BE2C (cell line): Measurements from ENCODE around the gene RAB27B.
"Not testable (repeated sequence)": the region's sequence is repeated elsewhere in the genome, so short reads cannot be mapped to it uniquely, and the experiment has no call there.

Source experiments
- DNase-seq: peaks from one replicate; pipeline ENCODE4 v3.0.0-alpha.2; 2020
- H3K27me3 ChIP-seq: fragments of 250-450 bp; sonication (Bioruptor Pico); 2 replicates; pipeline ENCODE4 v1.5.1; 2020; ENCODE audit warnings: mild to moderate bottlenecking
- H3K36me3 ChIP-seq: fragments of 250-450 bp; sonication (Bioruptor Pico); 2 replicates; pipeline ENCODE4 v1.5.1; 2020; ENCODE audit warnings: mild to moderate bottlenecking
- H3K4me1 ChIP-seq: fragments of 250-450 bp; sonication (Bioruptor Pico); 2 replicates; pipeline ENCODE4 v1.5.1; 2020
- H3K4me3 ChIP-seq: 2 replicates; pipeline ENCODE4 v1.5.1; 2011; ENCODE audit warnings: low read depth, low read length
- H3K9me3 ChIP-seq: fragments of 250-450 bp; sonication (Bioruptor Pico); 2 replicates; pipeline ENCODE4 v1.5.1; 2020
- TF ChIP-seq, protein P1 (sequence below): IDR thresholded peaks from 2 replicates; pipeline ENCODE4 v1.5.1; 2012; ENCODE audit warnings: mild to moderate bottlenecking, low read depth, low read length

RAB27B gene

DNA sequence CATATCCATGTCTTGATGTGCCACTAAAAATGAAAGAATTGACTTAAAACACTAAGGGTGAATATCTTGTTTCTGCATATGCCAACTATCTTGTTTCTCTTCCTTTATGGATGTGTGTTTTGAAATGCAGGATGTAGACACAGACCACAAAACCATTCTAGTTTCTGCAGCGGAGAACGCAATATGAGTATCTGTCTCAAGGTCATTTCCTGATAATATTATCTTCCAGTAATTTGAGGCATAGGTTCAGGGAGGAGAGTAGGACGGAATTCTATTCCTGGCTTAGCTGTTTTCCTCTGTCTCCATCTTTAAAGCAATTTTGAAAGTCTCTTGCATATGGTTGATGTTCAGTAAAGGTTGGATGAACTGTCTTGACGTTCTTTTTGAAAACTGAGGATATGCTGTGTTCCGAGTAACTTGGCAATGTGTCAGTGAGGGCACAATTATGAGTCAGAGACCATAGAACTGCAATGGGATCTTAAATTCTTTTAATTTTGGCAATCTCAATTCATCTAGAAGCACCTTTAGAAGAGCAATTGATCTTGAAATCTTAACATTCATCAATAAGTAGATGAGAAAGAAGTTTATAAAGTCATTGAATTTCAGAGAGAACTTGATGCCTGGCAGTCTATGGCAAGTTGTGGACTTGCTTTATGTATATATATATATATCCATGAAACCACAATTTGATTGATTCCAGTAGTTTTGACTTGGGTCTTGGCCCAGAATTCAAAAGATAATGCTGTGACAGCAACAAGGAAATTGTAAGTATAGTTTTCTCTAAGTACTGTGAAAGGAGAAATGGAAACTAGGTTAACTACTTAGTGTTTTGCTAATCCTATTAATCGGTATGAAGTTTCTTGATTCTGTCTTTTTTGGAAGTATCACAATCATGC lies 24.8 kb downstream of the RAB27B start:
- no peak for DNase-seq
- Histone ChIP-seq H3K36me3 (no peaks in the 10 kb centered on the region), H3K4me1 (no peaks in the 10 kb centered on the region), H3K4me3 (no peak overlapping the region), H3K9me3 (no peaks in the 10 kb centered on the region), H3K27me3 (no peaks in the 10 kb centered on the region)
- TF ChIP-seq, protein P1, sequence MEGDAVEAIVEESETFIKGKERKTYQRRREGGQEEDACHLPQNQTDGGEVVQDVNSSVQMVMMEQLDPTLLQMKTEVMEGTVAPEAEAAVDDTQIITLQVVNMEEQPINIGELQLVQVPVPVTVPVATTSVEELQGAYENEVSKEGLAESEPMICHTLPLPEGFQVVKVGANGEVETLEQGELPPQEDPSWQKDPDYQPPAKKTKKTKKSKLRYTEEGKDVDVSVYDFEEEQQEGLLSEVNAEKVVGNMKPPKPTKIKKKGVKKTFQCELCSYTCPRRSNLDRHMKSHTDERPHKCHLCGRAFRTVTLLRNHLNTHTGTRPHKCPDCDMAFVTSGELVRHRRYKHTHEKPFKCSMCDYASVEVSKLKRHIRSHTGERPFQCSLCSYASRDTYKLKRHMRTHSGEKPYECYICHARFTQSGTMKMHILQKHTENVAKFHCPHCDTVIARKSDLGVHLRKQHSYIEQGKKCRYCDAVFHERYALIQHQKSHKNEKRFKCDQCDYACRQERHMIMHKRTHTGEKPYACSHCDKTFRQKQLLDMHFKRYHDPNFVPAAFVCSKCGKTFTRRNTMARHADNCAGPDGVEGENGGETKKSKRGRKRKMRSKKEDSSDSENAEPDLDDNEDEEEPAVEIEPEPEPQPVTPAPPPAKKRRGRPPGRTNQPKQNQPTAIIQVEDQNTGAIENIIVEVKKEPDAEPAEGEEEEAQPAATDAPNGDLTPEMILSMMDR, result no peak

DNA sequence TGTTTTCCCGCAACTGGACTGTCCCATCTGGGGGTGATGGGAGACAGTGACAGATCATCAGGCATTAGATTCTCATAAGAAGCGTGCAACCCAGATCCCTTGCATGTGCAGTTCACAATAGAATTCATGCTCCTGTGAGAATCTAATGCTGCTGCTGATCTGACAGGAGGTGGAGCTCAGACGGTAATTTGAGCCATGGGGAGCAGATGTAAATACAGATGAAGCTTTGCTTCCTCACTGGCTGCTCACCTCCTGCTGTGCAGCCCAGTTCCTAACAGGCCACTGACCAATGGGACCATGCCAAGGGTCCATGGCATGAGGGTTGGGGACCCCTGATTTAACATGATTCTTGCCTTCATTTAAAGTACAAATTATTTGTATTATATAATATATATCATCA lies 26.8 kb downstream of the RAB27B start:
- DNase-seq, H3K9me3 ChIP-seq, H3K27me3 ChIP-seq, H3K4me1 ChIP-seq, H3K36me3 ChIP-seq, H3K4me3 ChIP-seq: not testable (repeated sequence)

DNA sequence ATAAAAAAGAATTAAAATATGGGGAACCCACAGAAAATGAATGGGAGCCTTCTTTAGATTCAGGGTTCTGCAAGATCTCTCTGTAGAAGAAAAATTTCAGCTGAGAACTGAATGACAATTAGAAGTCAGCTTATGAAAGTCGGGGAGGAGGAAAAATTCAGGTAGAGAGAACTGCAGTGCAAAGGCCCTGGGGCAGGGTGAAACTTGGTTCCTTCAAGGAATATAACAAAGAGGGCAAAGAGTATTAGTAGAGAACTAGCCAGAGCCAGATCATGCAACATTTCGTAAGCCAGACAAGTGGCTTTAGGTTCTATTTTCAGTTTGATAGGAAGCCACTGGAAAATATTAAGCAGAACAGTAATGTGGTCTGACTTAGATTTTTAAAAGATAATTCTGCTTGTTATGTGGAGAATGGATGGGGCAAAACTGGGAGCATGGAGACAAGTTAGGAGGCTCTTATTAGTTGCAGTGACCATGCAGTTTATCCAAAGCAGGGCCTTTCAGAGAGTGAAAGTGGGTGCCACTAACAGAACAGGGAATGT lies 27.9 kb downstream of the RAB27B start:
- Histone ChIP-seq H3K36me3 (no peaks in the 10 kb centered on the region), H3K9me3 (no peaks in the 10 kb centered on the region), H3K4me3 (no peak overlapping the region), H3K4me1 (no peaks in the 10 kb centered on the region), H3K27me3 (no peaks in the 10 kb centered on the region)
- TF ChIP-seq, protein P1, result no peak
- DNase-seq, result no peak

DNA sequence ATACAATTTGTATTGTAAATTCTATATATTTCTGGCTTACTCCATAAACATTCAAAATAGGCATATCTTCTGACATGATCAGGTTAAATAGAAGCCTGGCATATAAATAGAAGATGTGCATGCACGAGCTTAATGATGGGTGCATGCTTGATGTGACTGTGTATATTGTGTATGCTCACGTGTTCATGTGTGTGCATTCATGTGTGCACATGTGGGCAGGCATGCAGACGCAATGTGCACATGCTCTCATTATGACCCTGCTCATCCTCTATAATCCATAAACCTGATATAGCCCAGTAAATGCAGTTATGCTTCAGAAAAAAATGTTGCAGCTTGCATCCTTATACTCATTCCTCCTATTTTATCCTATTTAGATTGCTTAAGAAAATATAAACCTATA lies 29.2 kb downstream of the RAB27B start:
- H3K4me1 ChIP-seq, result no peaks in the 10 kb centered on the region
- no peaks in the 10 kb centered on the region for H3K27me3 ChIP-seq
- TF ChIP-seq, protein P1, result no peak
- no peaks in the 10 kb centered on the region for H3K9me3 ChIP-seq
- H3K4me3 ChIP-seq, result no peak overlapping the region
- H3K36me3 ChIP-seq, result no peaks in the 10 kb centered on the region
- DNase-seq, result no peak

DNA sequence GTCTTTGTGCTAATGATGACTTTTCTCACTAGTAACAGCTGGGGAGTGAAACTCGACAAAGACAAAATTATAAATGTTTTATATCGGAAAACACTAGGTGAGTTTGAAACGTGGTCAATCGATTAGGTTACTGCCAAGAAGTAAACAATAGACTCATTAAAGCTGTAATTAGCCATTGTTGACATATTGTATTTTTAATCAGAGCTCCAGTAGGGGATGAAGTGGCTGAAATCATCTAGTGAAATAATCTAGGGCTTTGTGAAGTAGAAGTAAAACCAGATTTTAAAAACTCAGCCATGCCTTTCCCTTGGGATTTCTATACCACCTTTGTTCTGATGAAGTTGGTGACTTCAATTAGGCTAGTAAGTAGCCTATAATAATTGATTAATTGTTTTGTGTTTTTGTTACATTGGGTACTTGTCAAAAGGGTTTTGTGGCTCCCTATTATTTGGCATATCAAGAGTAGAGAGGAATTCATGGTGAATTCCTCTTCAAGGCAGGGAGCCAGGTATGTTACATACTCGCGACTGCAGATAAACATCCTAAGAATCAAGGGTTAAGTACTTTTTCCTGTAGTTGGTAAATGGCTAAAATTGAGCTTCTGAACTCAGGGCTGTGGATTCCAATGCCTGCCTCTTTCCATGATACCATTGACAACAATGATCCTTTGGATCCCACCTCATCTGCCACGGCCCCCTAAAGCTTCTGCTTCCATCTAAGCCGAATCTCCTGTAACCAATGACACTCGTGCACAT lies 31.6 kb downstream of the RAB27B start:
- TF ChIP-seq, protein P1, result no peak
- H3K9me3 ChIP-seq, result no peaks in the 10 kb centered on the region

DNA sequence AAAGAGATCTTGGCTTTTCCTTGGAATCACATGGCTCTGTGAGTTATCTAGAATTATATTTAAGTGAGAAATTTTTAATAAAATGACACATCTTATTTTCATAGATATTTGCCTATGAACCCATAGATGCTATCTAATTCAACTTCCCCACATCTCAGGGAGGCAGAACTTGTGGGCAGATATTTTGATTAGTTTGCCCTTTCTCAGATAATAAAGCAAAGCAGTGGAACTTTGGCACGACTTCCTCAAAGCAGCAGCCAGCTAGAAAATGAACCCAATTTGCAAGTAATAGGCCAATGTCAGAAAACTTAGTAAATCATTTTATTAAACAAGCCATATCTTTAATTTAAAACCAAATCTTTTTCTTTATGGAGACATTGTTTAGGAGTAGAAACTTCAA lies 32.7 kb downstream of the RAB27B start:
- H3K4me1 ChIP-seq, result no peaks in the 10 kb centered on the region
- H3K27me3 ChIP-seq, result no peaks in the 10 kb centered on the region
- H3K4me3 ChIP-seq, result no peak overlapping the region
- H3K9me3 ChIP-seq, result no peaks in the 10 kb centered on the region
- H3K36me3 ChIP-seq, result no peaks in the 10 kb centered on the region
- TF ChIP-seq, protein P1, result no peak
- no peak for DNase-seq

More for the DNA sequence above, 31.6 kb downstream of the RAB27B start:
- H3K4me1 ChIP-seq, result no peaks in the 10 kb centered on the region
- no peak overlapping the region for H3K4me3 ChIP-seq
- no peaks in the 10 kb centered on the region for H3K27me3 ChIP-seq
- no peak for DNase-seq
- no peaks in the 10 kb centered on the region for H3K36me3 ChIP-seq
